ENCODE results near the gene COQ7. TPM values are rescaled to one million over a fixed set of nuclear protein-coding genes. Genes with fewer than 3 reads are reported as not detected.
A peak's percentile ranks its signal among the peaks of the same experiment; 100 is the strongest.

The COQ7 gene
- total RNA-seq, 1 experiment from 2014 or later, result 25.0 TPM

DNA sequence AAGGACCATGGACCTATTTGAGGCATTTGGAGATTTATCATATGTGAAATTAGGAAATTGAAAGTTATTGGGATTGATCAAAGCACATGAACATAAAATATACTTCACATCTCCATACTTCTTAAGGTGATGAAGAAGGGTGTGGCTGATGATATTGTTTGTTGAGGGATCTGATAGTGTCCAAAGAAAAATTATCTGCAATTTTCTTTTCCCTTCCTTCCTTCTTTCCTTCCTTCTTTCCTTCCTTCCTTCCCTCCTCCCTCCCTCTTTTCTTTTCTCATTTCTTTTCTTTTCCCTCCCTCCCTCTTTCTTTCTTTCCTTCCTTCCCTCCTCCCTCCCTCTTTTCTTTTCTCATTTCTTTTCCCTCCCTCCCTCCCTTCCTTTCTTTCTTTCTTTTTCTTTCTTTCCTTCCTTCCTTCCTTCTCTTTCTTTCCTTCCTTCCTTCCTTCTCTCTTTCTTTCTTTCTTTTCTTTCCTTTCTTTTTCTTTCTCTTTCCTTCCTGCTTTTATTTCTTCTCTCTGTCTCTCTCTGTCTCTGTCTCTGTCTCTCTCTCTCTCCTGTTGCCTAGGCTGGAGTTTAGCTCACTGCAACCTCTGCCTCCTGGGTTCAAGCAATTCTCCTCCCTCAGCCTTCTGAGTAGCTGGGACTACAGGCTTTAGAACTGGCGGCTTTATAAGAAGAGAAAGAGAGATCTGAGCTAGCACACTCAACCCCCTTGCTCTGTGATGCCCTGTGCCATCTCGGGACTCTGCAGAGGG is 25.4 kb downstream of the COQ7 start:
- peak overlapping the region; percentile 85 for H3K27ac ChIP-seq (ENCODE audit: low read length)
- POLR2A ChIA-PET (ENCODE audit: unreplicated experiment), result no interaction called here
- no peak for ATAC-seq
- peak overlapping the region; percentile 70 for H3K4me2 ChIP-seq (ENCODE audit: low read length)
- TSS peak; percentile 18 for BruUV-seq (replicated peaks)
- DNase-seq, result no peak
- H3K9ac ChIP-seq (ENCODE audit: low read length), result peak overlapping the region; percentile 46
- CTCF ChIA-PET, result no interaction called here
- H3K36me3 ChIP-seq (ENCODE audit: low read depth, low read length), result no peaks in the 10 kb centered on the region
- H3F3A ChIP-seq (ENCODE audit: low read length, unreplicated experiment), result no peaks in the 10 kb centered on the region
- H4K20me1 ChIP-seq (ENCODE audit: low read length), result no peaks in the 10 kb centered on the region
- H2AFZ ChIP-seq (ENCODE audit: low read length), result no peak overlapping the region
- no peak overlapping the region for H3K4me3 ChIP-seq (ENCODE audit: low read length)
- no peak for TF ChIP-seq EZH2 (IDR thresholded peaks at IDR 0.05; ENCODE audit: low read length, unreplicated experiment)
- TF ChIP-seq EZH2phosphoT487 (IDR thresholded peaks at IDR 0.05; ENCODE audit: borderline replicate concordance, low read length), result no peak
- TF ChIP-seq, protein P1, sequence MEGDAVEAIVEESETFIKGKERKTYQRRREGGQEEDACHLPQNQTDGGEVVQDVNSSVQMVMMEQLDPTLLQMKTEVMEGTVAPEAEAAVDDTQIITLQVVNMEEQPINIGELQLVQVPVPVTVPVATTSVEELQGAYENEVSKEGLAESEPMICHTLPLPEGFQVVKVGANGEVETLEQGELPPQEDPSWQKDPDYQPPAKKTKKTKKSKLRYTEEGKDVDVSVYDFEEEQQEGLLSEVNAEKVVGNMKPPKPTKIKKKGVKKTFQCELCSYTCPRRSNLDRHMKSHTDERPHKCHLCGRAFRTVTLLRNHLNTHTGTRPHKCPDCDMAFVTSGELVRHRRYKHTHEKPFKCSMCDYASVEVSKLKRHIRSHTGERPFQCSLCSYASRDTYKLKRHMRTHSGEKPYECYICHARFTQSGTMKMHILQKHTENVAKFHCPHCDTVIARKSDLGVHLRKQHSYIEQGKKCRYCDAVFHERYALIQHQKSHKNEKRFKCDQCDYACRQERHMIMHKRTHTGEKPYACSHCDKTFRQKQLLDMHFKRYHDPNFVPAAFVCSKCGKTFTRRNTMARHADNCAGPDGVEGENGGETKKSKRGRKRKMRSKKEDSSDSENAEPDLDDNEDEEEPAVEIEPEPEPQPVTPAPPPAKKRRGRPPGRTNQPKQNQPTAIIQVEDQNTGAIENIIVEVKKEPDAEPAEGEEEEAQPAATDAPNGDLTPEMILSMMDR (conservative IDR thresholded peaks at IDR 0.05; ENCODE audit: low read depth, low read length), result no peak
- H3K9me2 ChIP-seq (replicated peaks; ENCODE audit: low read length), result no peaks in the 10 kb centered on the region
- no peaks in the 10 kb centered on the region for H3K9me3 ChIP-seq (ENCODE audit: low read length)
- peaks cover 44% of the 10 kb centered on the region for H3K4me1 ChIP-seq (ENCODE audit: insufficient read depth, low read length)
- H3K79me2 ChIP-seq (ENCODE audit: low read length), result no peaks in the 10 kb centered on the region
- intact Hi-C loops (cut with micrococcal nuclease), result loop anchor here (1.0 kb wide), 2 partner anchors 20 to 44 kb away; partner anchors contain the start of gene ITPRIPL2
- H3K27me3 ChIP-seq (ENCODE audit: low read length), result no peaks in the 10 kb centered on the region

DNA sequence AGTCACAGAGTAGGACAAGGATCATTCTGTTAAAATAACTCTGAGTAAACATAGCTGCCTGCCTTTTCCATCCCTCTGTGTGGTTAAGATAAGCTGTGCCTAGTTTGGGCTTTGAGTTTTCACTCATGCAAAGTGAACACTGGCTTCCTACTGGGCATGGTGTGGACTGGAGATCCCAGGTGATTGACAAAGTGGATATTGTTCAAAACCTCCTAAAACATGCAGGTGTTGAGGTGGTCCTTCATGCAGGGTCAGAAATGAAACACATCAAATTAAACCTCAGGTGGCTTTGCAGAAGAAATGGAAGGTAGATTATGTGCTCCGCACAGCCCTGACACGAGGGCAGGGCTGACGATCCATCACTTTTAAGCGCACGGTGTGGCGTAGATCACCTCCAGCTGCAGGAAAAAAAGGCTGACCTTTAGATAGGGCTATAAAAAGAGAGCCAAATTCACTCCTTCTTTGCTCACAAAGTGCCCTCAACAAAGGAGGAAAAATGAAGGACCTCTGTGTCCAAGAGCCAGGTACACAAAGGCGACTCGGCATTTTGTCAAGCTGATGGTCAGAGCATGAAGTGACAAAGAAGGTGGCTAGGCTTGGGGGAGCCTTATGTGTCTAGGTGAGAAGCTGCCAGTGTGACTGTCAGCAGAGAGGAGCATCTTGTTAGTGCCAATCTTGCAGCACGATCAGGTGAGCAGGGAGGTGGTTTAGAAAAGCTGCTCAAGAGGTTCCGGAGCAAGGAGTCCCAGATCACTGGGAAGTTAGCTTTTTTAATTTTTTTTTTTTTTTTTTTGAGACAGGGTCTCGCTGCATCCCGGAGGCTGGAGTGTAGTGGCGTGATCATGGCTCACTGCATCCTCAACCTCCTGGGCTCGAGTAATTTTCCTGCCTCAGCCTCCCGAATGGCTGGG is 26.5 kb downstream of the COQ7 start:
- intact Hi-C loops (cut with micrococcal nuclease), result no loop called here
- Histone ChIP-seq H3K27ac (ENCODE audit: low read length) (0 out of 2 replicates have a peak overlapping the region, but pooled peaks have one; percentile 4), H2AFZ (ENCODE audit: low read length) (no peak overlapping the region), H3K9me3 (ENCODE audit: low read length) (no peaks in the 10 kb centered on the region), H3K4me2 (ENCODE audit: low read length) (peak overlapping the region; percentile 34; the same call in 1 of the 2 replicates), H3K36me3 (ENCODE audit: low read depth, low read length) (no peaks in the 10 kb centered on the region), H3F3A (ENCODE audit: low read length, unreplicated experiment) (no peaks in the 10 kb centered on the region), H3K4me3 (ENCODE audit: low read length) (no peak overlapping the region), H3K9me2 (replicated peaks; ENCODE audit: low read length) (no peaks in the 10 kb centered on the region), H4K20me1 (ENCODE audit: low read length) (no peaks in the 10 kb centered on the region), H3K9ac (ENCODE audit: low read length) (no peak overlapping the region), H3K79me2 (ENCODE audit: low read length) (no peaks in the 10 kb centered on the region), H3K4me1 (ENCODE audit: insufficient read depth, low read length) (peaks cover 44% of the 10 kb centered on the region), H3K27me3 (ENCODE audit: low read length) (no peaks in the 10 kb centered on the region)
- TF ChIP-seq EZH2 (IDR thresholded peaks at IDR 0.05; ENCODE audit: low read length, unreplicated experiment), result no peak
- no peak for TF ChIP-seq EZH2phosphoT487 (IDR thresholded peaks at IDR 0.05; ENCODE audit: borderline replicate concordance, low read length)
- TF ChIP-seq, protein P1 (conservative IDR thresholded peaks at IDR 0.05; ENCODE audit: low read depth, low read length), result no peak
- DNase-seq (no peak), ATAC-seq (no peak)
- no TSS peak for BruUV-seq (replicated peaks)
- POLR2A ChIA-PET (ENCODE audit: unreplicated experiment), result no interaction called here
- CTCF ChIA-PET, result no interaction called here
